HEK293 (cell line): Measurements from ENCODE around the gene TBXA2R.
A peak's percentile ranks its signal among the peaks of the same experiment; 100 is the strongest.

Experiments used
- CTCF ChIA-PET: fragments of 350-600 bp; formaldehyde crosslinking; extraction: SDS; loops from one replicate; lab custom pipeline; 2021; ENCODE audit warnings: antibody characterized with exemption; lab: Yijun Ruan, JAX
- POLR2A ChIA-PET: fragments of 300-600 bp; formaldehyde crosslinking; extraction: SDS; loops from one replicate; lab custom pipeline; 2020; ENCODE audit warnings: antibody characterized with exemption, inconsistent platforms; lab: Yijun Ruan, JAX
- H3K27ac ChIP-seq: fragments of 200-500 bp; sonication (Bioruptor generic); 2 replicates; pipeline ENCODE4 v1.5.1; 2014; ENCODE audit warnings: low read depth, low read length, control low read depth, inconsistent platforms; ENCODE audit errors: extremely low read depth
- H3K36me3 ChIP-seq, 2 experiments: fragments of 200-500 bp in 1 of 2; sonication (Bioruptor generic) in 1 of 2; 1 replicate in 1 of 2; 2 replicates in 1 of 2; pipeline ENCODE4 v1.5.1; 2014 to 2017; ENCODE audit warnings: inconsistent platforms in 2 of 2, low read length in 2 of 2; ENCODE audit not compliant: control insufficient read depth in 2 of 2, insufficient read depth in 1 of 2
- H3K4me1 ChIP-seq: fragments of 200-500 bp; sonication (Bioruptor generic); 2 replicates; pipeline ENCODE4 v1.5.1; 2014; ENCODE audit warnings: mild to moderate bottlenecking, low read length, inconsistent platforms; ENCODE audit not compliant: control insufficient read depth, insufficient read depth
- H3K4me3 ChIP-seq: 2 replicates; pipeline ENCODE4 v1.5.1; 2011; ENCODE audit warnings: low read depth, mild to moderate bottlenecking, control low read depth, low read length, moderate library complexity
- H3K9me3 ChIP-seq: fragments of 200-500 bp; sonication (Bioruptor generic); 2 replicates; pipeline ENCODE4 v1.5.1; 2014; ENCODE audit warnings: low read depth, low read length, inconsistent platforms; ENCODE audit not compliant: control insufficient read depth, insufficient read depth
- BCL11A ChIP-seq: fragments of 450-650 bp; formaldehyde crosslinking; IDR thresholded peaks from 2 replicates; pipeline ENCODE4 v1.5.1; 2016; ENCODE audit warnings: low read depth, missing biosample characterization, missing genetic modification characterization
- GLIS2 ChIP-seq: fragments of 450-650 bp; formaldehyde crosslinking; IDR thresholded peaks from 2 replicates; pipeline ENCODE4 v1.5.1; 2016; ENCODE audit warnings: missing biosample characterization, missing genetic modification characterization
- KLF10 ChIP-seq: fragments of 450-650 bp; IDR thresholded peaks from 2 replicates; pipeline ENCODE4 v1.5.1; 2018; ENCODE audit warnings: missing biosample characterization, mild to moderate bottlenecking, missing genetic modification characterization
- OSR2 ChIP-seq: fragments of 450-650 bp; formaldehyde crosslinking; IDR thresholded peaks from 2 replicates; pipeline ENCODE4 v1.5.1; 2016; ENCODE audit warnings: missing biosample characterization, missing genetic modification characterization
- OVOL3 ChIP-seq: fragments of 450-650 bp; formaldehyde crosslinking; IDR thresholded peaks from 2 replicates; pipeline ENCODE4 v1.5.1; 2016; ENCODE audit warnings: missing biosample characterization, missing genetic modification characterization
- ZFP69B ChIP-seq: fragments of 450-650 bp; formaldehyde crosslinking; IDR thresholded peaks from 2 replicates; pipeline ENCODE4 v1.5.1; 2016; ENCODE audit warnings: missing biosample characterization, missing genetic modification characterization
- ZNF23 ChIP-seq: fragments of 450-650 bp; formaldehyde crosslinking; IDR thresholded peaks from 2 replicates; pipeline ENCODE4 v1.5.1; 2016; ENCODE audit warnings: missing biosample characterization, missing genetic modification characterization, borderline replicate concordance
- ZNF302 ChIP-seq: fragments of 450-650 bp; formaldehyde crosslinking; IDR thresholded peaks from 2 replicates; pipeline ENCODE4 v1.5.1; 2016; ENCODE audit warnings: missing biosample characterization, missing genetic modification characterization, low read depth
- ZNF777 ChIP-seq: fragments of 450-650 bp; formaldehyde crosslinking; IDR thresholded peaks from 2 replicates; pipeline ENCODE4 v1.5.1; 2017; ENCODE audit warnings: missing biosample characterization, missing genetic modification characterization, borderline replicate concordance
- ZNF830 ChIP-seq: fragments of 450-650 bp; IDR thresholded peaks from 2 replicates; pipeline ENCODE4 v1.5.0; 2018; ENCODE audit warnings: missing biosample characterization, missing genetic modification characterization, low read depth, mild to moderate bottlenecking, moderate library complexity
- TF ChIP-seq, protein P1 (sequence below): fragments of 450-650 bp; formaldehyde crosslinking; IDR thresholded peaks from 2 replicates; pipeline ENCODE4 v1.5.1; 2016; ENCODE audit warnings: missing biosample characterization, missing genetic modification characterization
- TF ChIP-seq, protein P2 (sequence below): fragments of 450-650 bp; formaldehyde crosslinking; IDR thresholded peaks from 2 replicates; pipeline ENCODE4 v1.5.1; 2016; ENCODE audit warnings: missing biosample characterization, missing genetic modification characterization
- TF ChIP-seq, protein P3 (sequence below): fragments of 450-650 bp; formaldehyde crosslinking; IDR thresholded peaks from 2 replicates; pipeline ENCODE4 v1.5.1; 2016; ENCODE audit warnings: missing biosample characterization, missing genetic modification characterization
- TF ChIP-seq, protein P4 (sequence below): fragments of 450-650 bp; formaldehyde crosslinking; IDR thresholded peaks from 2 replicates; pipeline ENCODE4 v1.5.1; 2016; ENCODE audit warnings: missing biosample characterization, missing genetic modification characterization

TBXA2R gene

GRCh38 chr19:3612330-3612729 lies 5.7 kb upstream of the TBXA2R start:
- Histone ChIP-seq H3K36me3 (peaks cover 0 to 41% of the 10 kb centered on the region in 2 experiments; a peak in 1 of 3 replicates), H3K27ac (no peak overlapping the region), H3K4me3 (no peak overlapping the region), H3K4me1 (no peaks in the 10 kb centered on the region; the same call in 1 of the 2 replicates), H3K9me3 (no peaks in the 10 kb centered on the region)
- no peak for TF ChIP-seq KLF10
- no peak for TF ChIP-seq ZNF830 (tag by site-specific recombination)
- no peak for TF ChIP-seq ZNF23 (tag by site-specific recombination)
- TF ChIP-seq, protein P1, sequence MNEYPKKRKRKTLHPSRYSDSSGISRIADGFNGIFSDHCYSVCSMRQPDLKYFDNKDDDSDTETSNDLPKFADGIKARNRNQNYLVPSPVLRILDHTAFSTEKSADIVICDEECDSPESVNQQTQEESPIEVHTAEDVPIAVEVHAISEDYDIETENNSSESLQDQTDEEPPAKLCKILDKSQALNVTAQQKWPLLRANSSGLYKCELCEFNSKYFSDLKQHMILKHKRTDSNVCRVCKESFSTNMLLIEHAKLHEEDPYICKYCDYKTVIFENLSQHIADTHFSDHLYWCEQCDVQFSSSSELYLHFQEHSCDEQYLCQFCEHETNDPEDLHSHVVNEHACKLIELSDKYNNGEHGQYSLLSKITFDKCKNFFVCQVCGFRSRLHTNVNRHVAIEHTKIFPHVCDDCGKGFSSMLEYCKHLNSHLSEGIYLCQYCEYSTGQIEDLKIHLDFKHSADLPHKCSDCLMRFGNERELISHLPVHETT (tag by site-specific recombination): no peak
- CTCF ChIA-PET: interaction anchor here (0.5 kb wide), 1 partner anchor 42 kb away, joined by 3 read pairs; no protein-coding TSS in a partner anchor
- POLR2A ChIA-PET: no interaction called here

DNA sequence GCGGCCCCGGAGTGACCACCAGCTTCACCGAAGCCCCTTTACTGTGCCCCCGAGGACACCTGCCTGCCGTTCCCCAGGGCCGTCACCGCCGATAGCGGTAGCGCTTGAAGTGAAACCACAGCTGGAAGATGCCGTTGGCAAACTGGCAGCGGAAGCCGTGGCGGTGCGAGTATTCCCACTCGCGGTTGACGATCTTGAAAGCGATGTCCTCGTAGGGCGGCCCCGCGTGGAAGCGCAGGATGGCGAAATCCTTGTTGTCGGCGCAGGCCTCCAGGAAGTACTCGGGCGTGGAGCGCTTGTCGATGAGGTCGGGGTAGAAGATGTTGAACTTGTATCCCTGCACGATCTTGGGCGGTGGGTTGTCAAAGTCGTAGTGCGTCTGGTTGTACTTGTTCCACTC lies 5.2 kb upstream of the TBXA2R start:
- Histone ChIP-seq H3K27ac (no peak overlapping the region), H3K4me1 (peaks cover 3% of the 10 kb centered on the region; the same call in 1 of the 2 replicates), H3K4me3 (no peak overlapping the region), H3K36me3 (peaks cover 0 to 41% of the 10 kb centered on the region in 2 experiments; a peak in 1 of 3 replicates), H3K9me3 (no peaks in the 10 kb centered on the region)
- CTCF ChIA-PET: no interaction called here
- POLR2A ChIA-PET: no interaction called here
- TF ChIP-seq OVOL3 (tag by site-specific recombination): no peak
- TF ChIP-seq ZNF777: no peak
- TF ChIP-seq, protein P2, sequence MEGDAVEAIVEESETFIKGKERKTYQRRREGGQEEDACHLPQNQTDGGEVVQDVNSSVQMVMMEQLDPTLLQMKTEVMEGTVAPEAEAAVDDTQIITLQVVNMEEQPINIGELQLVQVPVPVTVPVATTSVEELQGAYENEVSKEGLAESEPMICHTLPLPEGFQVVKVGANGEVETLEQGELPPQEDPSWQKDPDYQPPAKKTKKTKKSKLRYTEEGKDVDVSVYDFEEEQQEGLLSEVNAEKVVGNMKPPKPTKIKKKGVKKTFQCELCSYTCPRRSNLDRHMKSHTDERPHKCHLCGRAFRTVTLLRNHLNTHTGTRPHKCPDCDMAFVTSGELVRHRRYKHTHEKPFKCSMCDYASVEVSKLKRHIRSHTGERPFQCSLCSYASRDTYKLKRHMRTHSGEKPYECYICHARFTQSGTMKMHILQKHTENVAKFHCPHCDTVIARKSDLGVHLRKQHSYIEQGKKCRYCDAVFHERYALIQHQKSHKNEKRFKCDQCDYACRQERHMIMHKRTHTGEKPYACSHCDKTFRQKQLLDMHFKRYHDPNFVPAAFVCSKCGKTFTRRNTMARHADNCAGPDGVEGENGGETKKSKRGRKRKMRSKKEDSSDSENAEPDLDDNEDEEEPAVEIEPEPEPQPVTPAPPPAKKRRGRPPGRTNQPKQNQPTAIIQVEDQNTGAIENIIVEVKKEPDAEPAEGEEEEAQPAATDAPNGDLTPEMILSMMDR (tag by site-specific recombination): no peak

DNA sequence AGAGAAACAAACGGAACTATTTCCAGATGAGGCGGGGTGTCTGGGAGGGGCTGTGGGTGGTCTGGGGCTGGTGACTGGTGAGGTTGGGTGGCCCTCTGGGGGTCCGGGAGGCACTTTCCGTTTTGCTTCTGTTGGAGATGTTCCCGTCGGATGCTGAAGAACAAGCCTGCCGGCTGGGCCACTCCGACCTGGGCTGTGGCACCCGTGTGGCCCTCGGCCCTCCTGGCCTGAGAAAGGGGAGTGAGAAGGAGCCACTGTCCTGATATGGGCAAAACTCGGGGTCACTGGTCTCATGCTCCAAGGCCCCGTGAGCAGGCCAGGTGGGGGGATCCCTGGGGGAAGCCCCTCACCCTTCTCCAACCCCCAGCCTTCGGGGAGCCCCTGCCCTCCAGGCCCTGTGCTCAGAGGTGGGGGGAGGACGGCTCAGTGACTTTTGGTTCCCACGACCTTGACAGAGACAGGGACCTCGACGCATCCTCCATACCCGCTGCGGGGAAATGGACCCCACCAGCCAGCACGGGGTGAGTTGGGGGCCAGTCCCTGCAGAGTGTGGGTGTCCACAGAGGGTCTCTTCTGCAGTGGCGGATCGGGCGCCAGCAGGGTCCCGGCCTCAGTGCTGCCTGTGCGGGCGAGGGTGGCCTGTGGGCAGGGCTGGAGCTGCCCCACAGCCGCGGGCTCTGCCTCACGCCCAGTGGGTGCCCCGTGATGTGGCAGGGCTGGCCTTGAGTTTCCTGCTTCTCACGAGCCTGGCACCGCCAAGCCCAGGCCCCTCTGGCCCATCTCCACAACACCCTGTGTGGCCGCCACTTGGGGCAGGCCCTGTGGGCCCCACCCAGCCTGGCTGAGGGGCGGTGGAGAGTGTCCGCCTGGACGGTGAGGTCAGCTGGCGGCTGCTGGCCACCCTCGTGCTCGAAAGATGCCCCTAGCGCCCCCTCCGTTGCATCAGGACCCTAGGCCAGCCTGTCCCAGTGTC lies 4.4 kb upstream of the TBXA2R start:
- POLR2A ChIA-PET: no interaction called here
- Histone ChIP-seq H3K4me3 (no peak overlapping the region), H3K36me3 (peaks cover 0 to 41% of the 10 kb centered on the region in 2 experiments; a peak in 1 of 3 replicates)
- CTCF ChIA-PET: no interaction called here
- TF ChIP-seq ZNF302 (tag by site-specific recombination) (no peak), BCL11A (tag by site-specific recombination) (no peak), ZFP69B (tag by site-specific recombination) (0 out of 2 replicates have a peak, but pooled peaks have one; percentile 18), GLIS2 (tag by site-specific recombination) (peak; percentile 20; the same call in 1 of the 2 replicates), OSR2 (tag by site-specific recombination) (no peak)
- TF ChIP-seq, protein P3, sequence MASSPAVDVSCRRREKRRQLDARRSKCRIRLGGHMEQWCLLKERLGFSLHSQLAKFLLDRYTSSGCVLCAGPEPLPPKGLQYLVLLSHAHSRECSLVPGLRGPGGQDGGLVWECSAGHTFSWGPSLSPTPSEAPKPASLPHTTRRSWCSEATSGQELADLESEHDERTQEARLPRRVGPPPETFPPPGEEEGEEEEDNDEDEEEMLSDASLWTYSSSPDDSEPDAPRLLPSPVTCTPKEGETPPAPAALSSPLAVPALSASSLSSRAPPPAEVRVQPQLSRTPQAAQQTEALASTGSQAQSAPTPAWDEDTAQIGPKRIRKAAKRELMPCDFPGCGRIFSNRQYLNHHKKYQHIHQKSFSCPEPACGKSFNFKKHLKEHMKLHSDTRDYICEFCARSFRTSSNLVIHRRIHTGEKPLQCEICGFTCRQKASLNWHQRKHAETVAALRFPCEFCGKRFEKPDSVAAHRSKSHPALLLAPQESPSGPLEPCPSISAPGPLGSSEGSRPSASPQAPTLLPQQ: peak; percentile 58; the same call in 1 of the 2 replicates
- TF ChIP-seq, protein P4, sequence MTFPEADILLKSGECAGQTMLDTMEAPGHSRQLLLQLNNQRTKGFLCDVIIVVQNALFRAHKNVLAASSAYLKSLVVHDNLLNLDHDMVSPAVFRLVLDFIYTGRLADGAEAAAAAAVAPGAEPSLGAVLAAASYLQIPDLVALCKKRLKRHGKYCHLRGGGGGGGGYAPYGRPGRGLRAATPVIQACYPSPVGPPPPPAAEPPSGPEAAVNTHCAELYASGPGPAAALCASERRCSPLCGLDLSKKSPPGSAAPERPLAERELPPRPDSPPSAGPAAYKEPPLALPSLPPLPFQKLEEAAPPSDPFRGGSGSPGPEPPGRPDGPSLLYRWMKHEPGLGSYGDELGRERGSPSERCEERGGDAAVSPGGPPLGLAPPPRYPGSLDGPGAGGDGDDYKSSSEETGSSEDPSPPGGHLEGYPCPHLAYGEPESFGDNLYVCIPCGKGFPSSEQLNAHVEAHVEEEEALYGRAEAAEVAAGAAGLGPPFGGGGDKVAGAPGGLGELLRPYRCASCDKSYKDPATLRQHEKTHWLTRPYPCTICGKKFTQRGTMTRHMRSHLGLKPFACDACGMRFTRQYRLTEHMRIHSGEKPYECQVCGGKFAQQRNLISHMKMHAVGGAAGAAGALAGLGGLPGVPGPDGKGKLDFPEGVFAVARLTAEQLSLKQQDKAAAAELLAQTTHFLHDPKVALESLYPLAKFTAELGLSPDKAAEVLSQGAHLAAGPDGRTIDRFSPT (tag by site-specific recombination): peak; percentile 38; the same call in 1 of the 2 replicates
- TF ChIP-seq, all 188 proteins: peak for 4
- H3K4me1 ChIP-seq: peaks cover 3% of the 10 kb centered on the region; the same call in 1 of the 2 replicates
- no peaks in the 10 kb centered on the region for H3K9me3 ChIP-seq
- H3K27ac ChIP-seq: no peak overlapping the region
